ENCODE measurements around the gene PROC. TPM values are rescaled to one million over a fixed set of nuclear protein-coding genes. Genes with fewer than 3 reads are reported as not detected.

Gene PROC
- total RNA-seq, 2 experiments from 2014 or later = not detected

GRCh38 chr2:127463155-127463991 is 45.1 kb downstream of the PROC start:
- H3K27me3 Mint-ChIP-seq (ENCODE audit: low read depth) = no peaks in the 10 kb centered on the region
- no peaks in the 10 kb centered on the region for H3K9me3 Mint-ChIP-seq
- peaks cover 15% of the 10 kb centered on the region for H3K4me1 Mint-ChIP-seq (ENCODE audit: low read depth)
- peaks cover 13% of the 10 kb centered on the region for H3K36me3 Mint-ChIP-seq (ENCODE audit: low read depth)
- intact Hi-C loops (cut with micrococcal nuclease) = loop anchor here (5.0 kb wide), 1 partner anchor 266 kb away; no protein-coding TSS in a partner anchor
- no peak for DNase-seq
- no peak overlapping the region for H3K27ac Mint-ChIP-seq
- H3K4me3 Mint-ChIP-seq = no peak overlapping the region
- CTCF ChIA-PET = interaction anchor here (0.6 kb wide), 1 partner anchor 53 kb away, joined by 4 read pairs; no protein-coding TSS in a partner anchor

GRCh38 chr2:127464470-127465257 is 46.4 kb downstream of the PROC start:
- DNase-seq = no peak
- Mint-ChIP-seq H3K4me3 (no peak overlapping the region), H3K4me1 (ENCODE audit: low read depth) (peaks cover 15% of the 10 kb centered on the region), H3K9me3 (no peaks in the 10 kb centered on the region), H3K27ac (no peak overlapping the region), H3K36me3 (ENCODE audit: low read depth) (peaks cover 20% of the 10 kb centered on the region), H3K27me3 (ENCODE audit: low read depth) (no peaks in the 10 kb centered on the region)
- intact Hi-C loops (cut with micrococcal nuclease) = loop anchor here (5.0 kb wide), 1 partner anchor 267 kb away; no protein-coding TSS in a partner anchor
- CTCF ChIA-PET = no interaction called here

DNA sequence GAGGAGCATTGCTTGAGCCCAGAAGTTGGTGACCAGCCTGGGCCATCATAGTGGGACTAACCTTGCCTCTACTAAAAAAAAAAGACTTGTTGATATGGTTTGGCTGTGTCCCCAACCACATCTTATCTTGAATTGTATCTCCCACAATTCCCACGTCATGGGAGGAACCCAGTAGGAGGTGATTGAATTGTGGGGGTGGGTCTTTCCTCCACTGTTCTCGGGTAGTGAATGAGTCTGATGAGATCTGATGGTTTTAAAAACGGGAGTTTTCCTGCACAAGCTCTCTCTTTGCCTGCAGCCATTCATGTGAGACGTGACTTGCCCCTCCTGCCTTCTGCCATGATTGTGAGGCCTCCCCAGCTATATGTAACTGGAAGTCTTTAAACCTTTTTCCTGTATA is 47.0 kb downstream of the PROC start:
- no peak overlapping the region for H3K27ac Mint-ChIP-seq
- H3K36me3 Mint-ChIP-seq (ENCODE audit: low read depth) = peaks cover 20% of the 10 kb centered on the region
- H3K27me3 Mint-ChIP-seq (ENCODE audit: low read depth) = no peaks in the 10 kb centered on the region
- peaks cover 15% of the 10 kb centered on the region for H3K4me1 Mint-ChIP-seq (ENCODE audit: low read depth)
- intact Hi-C loops (cut with micrococcal nuclease) = no loop called here
- CTCF ChIA-PET = no interaction called here
- no peak overlapping the region for H3K4me3 Mint-ChIP-seq
- no peak for DNase-seq
- no peaks in the 10 kb centered on the region for H3K9me3 Mint-ChIP-seq

- CTCF ChIA-PET = interaction anchor here (2.8 kb wide), 1 partner anchor 10 kb away, joined by 9 read pairs; no protein-coding TSS in a partner anchor
- H3K27me3 Mint-ChIP-seq (ENCODE audit: low read depth) = no peaks in the 10 kb centered on the region
- H3K36me3 Mint-ChIP-seq (ENCODE audit: low read depth) = peaks cover 21% of the 10 kb centered on the region
- intact Hi-C loops (cut with micrococcal nuclease) = no loop called here
- no peak overlapping the region for H3K4me3 Mint-ChIP-seq
- no peak for DNase-seq
- H3K9me3 Mint-ChIP-seq = no peaks in the 10 kb centered on the region
- H3K4me1 Mint-ChIP-seq (ENCODE audit: low read depth) = peaks cover 15% of the 10 kb centered on the region
- no peak overlapping the region for H3K27ac Mint-ChIP-seq
These were observed 50.8 kb downstream of the PROC start for GRCh38 chr2:127469051-127469450.

DNA sequence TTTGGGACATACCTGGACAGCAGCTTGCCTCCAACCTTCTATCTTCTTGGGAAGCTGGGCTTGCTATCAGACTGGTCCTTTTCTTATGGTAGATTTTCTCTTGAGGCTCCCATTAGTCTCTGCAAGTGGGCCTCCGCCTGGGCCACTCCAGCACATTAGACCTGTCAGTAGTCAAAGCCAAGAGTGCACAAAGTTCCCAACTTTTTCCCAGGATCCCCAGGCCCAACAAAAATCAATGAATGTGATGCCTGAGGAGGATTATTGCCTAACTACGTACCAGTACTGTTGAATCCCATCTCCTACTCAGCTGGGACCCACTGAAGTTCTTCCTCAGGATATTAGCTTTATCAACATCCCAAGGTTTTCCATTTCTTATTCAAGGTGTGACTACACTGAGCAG is 51.7 kb downstream of the PROC start:
- CTCF ChIA-PET = interaction anchor here (1.0 to 2.8 kb wide), 2 partner anchors 9 to 11 kb away, joined by 3 to 9 read pairs; no protein-coding TSS in a partner anchor
- peaks cover 23% of the 10 kb centered on the region for H3K36me3 Mint-ChIP-seq (ENCODE audit: low read depth)
- no peaks in the 10 kb centered on the region for H3K27me3 Mint-ChIP-seq (ENCODE audit: low read depth)
- intact Hi-C loops (cut with micrococcal nuclease) = no loop called here
- no peak overlapping the region for H3K4me3 Mint-ChIP-seq
- H3K9me3 Mint-ChIP-seq = no peaks in the 10 kb centered on the region
- no peak overlapping the region for H3K27ac Mint-ChIP-seq
- peaks cover 7% of the 10 kb centered on the region for H3K4me1 Mint-ChIP-seq (ENCODE audit: low read depth)
- no peak for DNase-seq

GRCh38 chr2:127471286-127471988 is 53.2 kb downstream of the PROC start:
- Mint-ChIP-seq H3K9me3 (peaks cover 7% of the 10 kb centered on the region), H3K4me1 (ENCODE audit: low read depth) (no peaks in the 10 kb centered on the region), H3K27ac (no peak overlapping the region), H3K36me3 (ENCODE audit: low read depth) (peaks cover 31% of the 10 kb centered on the region), H3K4me3 (no peak overlapping the region), H3K27me3 (ENCODE audit: low read depth) (no peaks in the 10 kb centered on the region)
- intact Hi-C loops (cut with micrococcal nuclease) = no loop called here
- CTCF ChIA-PET = interaction anchor here (2.8 kb wide), 1 partner anchor 7 kb away, joined by 9 read pairs; no protein-coding TSS in a partner anchor
- no peak for DNase-seq

DNA sequence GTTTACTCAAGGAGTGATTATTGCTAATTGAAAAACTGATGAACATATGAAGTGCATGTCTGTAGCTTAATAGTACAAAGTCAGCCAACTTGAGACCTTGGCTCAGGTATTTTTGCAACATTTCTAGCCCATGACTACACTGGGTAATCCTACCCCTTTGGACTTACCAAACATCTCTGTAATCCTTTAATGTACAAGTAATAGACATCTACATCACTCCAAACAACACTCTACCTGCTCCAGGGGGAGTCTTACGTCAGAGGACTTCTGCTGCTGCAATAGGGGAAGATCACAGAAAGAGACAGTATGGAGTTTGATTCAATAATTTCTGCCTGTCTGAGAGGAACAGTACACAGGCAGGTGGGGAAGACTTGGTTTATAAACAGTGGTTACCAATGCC is 54.0 kb downstream of the PROC start:
- peaks cover 7% of the 10 kb centered on the region for H3K9me3 Mint-ChIP-seq
- H3K36me3 Mint-ChIP-seq (ENCODE audit: low read depth) = peaks cover 32% of the 10 kb centered on the region
- no peak for DNase-seq
- H3K4me1 Mint-ChIP-seq (ENCODE audit: low read depth) = no peaks in the 10 kb centered on the region
- CTCF ChIA-PET = no interaction called here
- H3K27me3 Mint-ChIP-seq (ENCODE audit: low read depth) = no peaks in the 10 kb centered on the region
- H3K4me3 Mint-ChIP-seq = no peak overlapping the region
- intact Hi-C loops (cut with micrococcal nuclease) = no loop called here
- no peak overlapping the region for H3K27ac Mint-ChIP-seq

- H3K4me3 Mint-ChIP-seq = no peak overlapping the region
- peaks cover 7% of the 10 kb centered on the region for H3K9me3 Mint-ChIP-seq
- CTCF ChIA-PET = interaction anchor here (0.6 to 1.0 kb wide), 2 partner anchors 204 to 277 kb away, joined by 3 read pairs; no protein-coding TSS in a partner anchor
- intact Hi-C loops (cut with micrococcal nuclease) = loop anchor here (5.0 kb wide), 1 partner anchor 393 kb away; no protein-coding TSS in a partner anchor
- no peak for DNase-seq
- peaks cover 18% of the 10 kb centered on the region for H3K36me3 Mint-ChIP-seq (ENCODE audit: low read depth)
- H3K27ac Mint-ChIP-seq = no peak overlapping the region
- no peaks in the 10 kb centered on the region for H3K27me3 Mint-ChIP-seq (ENCODE audit: low read depth)
- H3K4me1 Mint-ChIP-seq (ENCODE audit: low read depth) = no peaks in the 10 kb centered on the region
These were observed 57.6 kb downstream of the PROC start for GRCh38 chr2:127475788-127476187.

Small RNA genes within 50 kb of the gene (microRNA-seq; reads per million reads assigned to microRNA genes)
- not detected for gene MIR4783 (ENCODE audit: borderline microRNAs expressed, borderline replicate concordance)

Other genes with a start within 250 kb of the PROC start
- not detected for gene CYP27C1, start 198.1 kb upstream of the PROC start, total RNA-seq
- gene ERCC3, start 124.3 kb upstream of the PROC start, total RNA-seq = 10 to 100 TPM; 37.0 to 41.1 TPM
- gene MAP3K2, start 30.5 kb upstream of the PROC start, total RNA-seq = 10 to 100 TPM; 27.1 to 27.4 TPM
- gene IWS1, start 108.1 kb downstream of the PROC start, total RNA-seq = 10 to 100 TPM; 52.1 to 52.5 TPM
- under 1 TPM; 0.37 to 0.41 TPM for gene MYO7B, start 117.3 kb downstream of the PROC start, total RNA-seq
- not detected for gene GPR17, start 227.7 kb downstream of the PROC start, total RNA-seq